Choroid plexus epithelial cell (primary cell): ENCODE measurements around the gene OR6A2.

Experiments
- DNase-seq: peaks from one replicate; pipeline ENCODE4 v3.0.0-alpha.2; 2010; ENCODE audit warnings: low read depth
- H3K4me3 ChIP-seq: 2 replicates; pipeline ENCODE4 v1.5.1; 2011; ENCODE audit warnings: low read depth, mild to moderate bottlenecking, control low read depth, low read length, moderate library complexity
- CTCF ChIP-seq: conservative IDR thresholded peaks from 2 replicates; pipeline ENCODE4 v1.5.1; 2011; ENCODE audit warnings: low read depth, mild to moderate bottlenecking, control low read depth, inconsistent platforms, low read length, moderate library complexity

Gene OR6A2

DNA sequence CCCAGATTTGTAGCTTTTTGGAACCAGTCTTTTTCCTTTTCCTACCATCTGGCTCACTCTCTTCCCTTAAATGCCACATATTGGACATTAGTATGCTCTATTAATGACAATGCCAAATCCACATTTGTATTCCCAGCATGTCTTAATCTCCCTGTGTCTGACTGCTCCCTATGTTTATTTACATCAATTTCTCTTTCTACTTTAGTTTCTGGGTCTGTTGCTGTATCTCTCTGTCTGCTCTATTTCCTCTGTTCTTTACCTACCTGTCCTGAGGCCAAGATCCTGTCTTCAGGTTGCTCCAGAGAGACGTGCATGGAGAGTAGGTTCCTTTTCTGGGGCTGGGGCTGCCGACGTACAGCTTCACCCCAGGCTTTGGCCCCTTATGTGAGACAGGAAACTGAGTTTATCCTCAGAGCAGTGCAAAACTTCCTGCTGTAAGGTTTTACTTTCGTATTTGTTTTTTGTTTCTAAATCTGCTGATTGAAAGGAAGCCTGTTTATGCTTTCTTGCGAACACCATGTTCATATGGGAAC lies 53.3 kb downstream of the OR6A2 start:
- peak overlapping the region; percentile 19 for H3K4me3 ChIP-seq
- no peak for TF ChIP-seq CTCF
- DNase-seq = peak; percentile 37

DNA sequence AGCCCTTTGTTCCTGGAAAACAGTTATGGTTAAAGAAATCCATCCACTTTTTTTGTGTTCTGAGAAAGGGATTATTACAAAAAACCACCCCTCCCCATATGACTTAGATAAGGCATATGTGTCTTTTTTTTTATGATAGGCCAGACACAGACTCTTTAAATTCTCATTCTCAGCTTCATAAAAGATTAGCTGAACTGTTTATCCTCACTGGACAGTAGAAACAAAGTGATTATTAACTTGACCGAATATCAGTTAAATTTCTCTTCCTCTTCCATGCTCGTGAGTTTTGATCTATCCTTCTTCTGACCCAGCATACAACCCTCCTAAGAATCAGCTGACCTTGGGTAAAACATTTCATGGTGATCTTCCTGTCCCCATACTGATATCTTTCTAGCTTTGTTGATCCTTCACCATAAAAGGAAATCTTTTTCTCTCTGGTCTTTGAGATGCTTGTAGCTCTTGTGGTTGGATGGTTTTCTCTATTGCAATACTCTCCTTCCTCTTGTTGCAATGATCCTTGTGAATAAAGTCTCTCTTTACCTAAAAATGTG lies 53.9 kb downstream of the OR6A2 start:
- DNase-seq = peak; percentile 21
- no peak for TF ChIP-seq CTCF
- no peak overlapping the region for H3K4me3 ChIP-seq

GRCh38 chr11:6745018-6745417 lies 54.5 kb downstream of the OR6A2 start:
- TF ChIP-seq CTCF = no peak
- no peak for DNase-seq
- H3K4me3 ChIP-seq = no peak overlapping the region

GRCh38 chr11:6742260-6742659 lies 57.2 kb downstream of the OR6A2 start:
- no peak overlapping the region for H3K4me3 ChIP-seq
- DNase-seq = no peak

More at GRCh38 chr11:6742260-6742659, 57.2 kb downstream of the OR6A2 start:
- TF ChIP-seq CTCF = no peak
